IPS-NIHi7 (cell line): ENCODE data around the gene YIPF5.

Source experiments
- DNase-seq: peaks from one replicate; pipeline ENCODE4 v3.0.0; 2012; ENCODE audit warnings: mixed read lengths; ENCODE audit errors: extremely low spot score

YIPF5 gene

GRCh38 chr5:144125163-144125726, 45.2 kb downstream of the YIPF5 start:
- no peak for DNase-seq

DNA sequence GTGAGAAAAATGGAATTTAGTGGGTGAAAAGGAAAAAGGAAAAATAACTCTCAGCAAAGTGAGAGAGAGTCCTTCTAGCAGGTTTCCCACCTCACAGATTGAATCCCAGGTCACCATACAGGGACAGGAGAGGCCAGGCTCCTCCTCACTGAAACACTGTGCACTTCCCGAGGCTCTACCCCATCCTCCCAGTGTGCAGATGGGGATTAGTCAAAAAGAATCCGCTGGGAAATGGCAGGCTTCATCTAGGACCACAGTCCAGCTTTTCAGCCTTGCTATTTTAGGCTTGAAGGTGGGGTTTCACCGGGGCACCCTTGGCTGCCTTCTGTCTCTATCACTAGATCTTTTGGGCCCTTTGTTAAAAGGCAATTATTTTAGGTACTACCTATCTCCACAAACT, 47.8 kb downstream of the YIPF5 start:
- no peak for DNase-seq

GRCh38 chr5:144122081-144122480, 48.4 kb downstream of the YIPF5 start:
- DNase-seq, result no peak

DNA sequence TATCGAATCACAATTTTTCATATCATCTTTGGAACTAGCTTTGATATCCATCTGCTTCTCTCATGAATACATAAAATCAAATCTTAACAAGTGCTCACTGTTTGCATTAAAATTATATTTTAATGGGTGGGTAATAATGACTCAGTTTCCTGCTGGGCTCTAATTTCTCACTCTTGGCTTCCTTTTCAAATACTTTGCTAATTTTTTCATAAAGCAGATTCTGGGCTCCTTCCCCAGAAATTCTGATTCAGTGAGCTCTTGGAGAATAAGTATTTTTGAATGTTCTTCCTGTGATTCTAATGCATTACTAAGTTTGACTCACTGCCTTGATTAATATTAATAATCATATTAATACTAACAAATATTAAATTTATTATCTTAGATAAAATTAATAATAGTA, 48.9 kb downstream of the YIPF5 start:
- DNase-seq, result no peak

DNA sequence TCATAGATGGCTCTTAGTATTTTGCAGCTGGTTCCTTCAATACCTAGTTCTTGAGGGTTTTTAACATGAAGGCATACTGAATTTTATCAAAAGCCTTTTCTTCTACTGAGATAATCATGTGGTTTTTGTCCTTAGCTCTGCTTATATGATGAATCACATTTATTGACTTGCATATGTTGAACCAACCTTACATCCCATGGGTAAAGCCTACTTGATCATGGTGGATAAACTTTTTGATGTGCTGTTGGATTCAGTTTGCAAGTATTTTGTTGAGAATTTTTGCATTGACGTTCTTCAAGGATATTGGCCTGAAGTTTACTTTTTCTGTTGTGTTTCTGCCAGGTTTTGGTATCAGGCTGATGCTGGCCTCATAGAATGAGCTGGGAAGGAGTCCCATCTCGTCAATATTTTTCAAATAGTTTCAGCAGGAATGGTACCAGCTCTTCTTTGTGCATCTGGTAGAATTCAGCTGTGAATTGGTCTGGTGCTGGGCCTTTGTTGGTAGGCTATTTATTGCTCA, 49.7 kb downstream of the YIPF5 start:
- DNase-seq, result no peak

GRCh38 chr5:144117412-144117811, 53.0 kb downstream of the YIPF5 start:
- no peak for DNase-seq

GRCh38 chr5:144114571-144114970, 55.9 kb downstream of the YIPF5 start:
- DNase-seq, result no peak
